GM12873 (cell line): ENCODE measurements around the gene FAM131A.

Experiments used
- TF ChIP-seq, protein P1 (sequence below): IDR thresholded peaks from 2 replicates; pipeline ENCODE4 v1.5.1; 2012; ENCODE audit warnings: low read depth, mild to moderate bottlenecking, moderate library complexity, low read length, control low read depth; ENCODE audit not compliant: insufficient read depth; ENCODE audit errors: missing control alignments

The FAM131A gene

GRCh38 chr3:184328516-184328915 lies 8.9 kb upstream of the FAM131A start:
- TF ChIP-seq, protein P1, sequence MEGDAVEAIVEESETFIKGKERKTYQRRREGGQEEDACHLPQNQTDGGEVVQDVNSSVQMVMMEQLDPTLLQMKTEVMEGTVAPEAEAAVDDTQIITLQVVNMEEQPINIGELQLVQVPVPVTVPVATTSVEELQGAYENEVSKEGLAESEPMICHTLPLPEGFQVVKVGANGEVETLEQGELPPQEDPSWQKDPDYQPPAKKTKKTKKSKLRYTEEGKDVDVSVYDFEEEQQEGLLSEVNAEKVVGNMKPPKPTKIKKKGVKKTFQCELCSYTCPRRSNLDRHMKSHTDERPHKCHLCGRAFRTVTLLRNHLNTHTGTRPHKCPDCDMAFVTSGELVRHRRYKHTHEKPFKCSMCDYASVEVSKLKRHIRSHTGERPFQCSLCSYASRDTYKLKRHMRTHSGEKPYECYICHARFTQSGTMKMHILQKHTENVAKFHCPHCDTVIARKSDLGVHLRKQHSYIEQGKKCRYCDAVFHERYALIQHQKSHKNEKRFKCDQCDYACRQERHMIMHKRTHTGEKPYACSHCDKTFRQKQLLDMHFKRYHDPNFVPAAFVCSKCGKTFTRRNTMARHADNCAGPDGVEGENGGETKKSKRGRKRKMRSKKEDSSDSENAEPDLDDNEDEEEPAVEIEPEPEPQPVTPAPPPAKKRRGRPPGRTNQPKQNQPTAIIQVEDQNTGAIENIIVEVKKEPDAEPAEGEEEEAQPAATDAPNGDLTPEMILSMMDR: no peak

DNA sequence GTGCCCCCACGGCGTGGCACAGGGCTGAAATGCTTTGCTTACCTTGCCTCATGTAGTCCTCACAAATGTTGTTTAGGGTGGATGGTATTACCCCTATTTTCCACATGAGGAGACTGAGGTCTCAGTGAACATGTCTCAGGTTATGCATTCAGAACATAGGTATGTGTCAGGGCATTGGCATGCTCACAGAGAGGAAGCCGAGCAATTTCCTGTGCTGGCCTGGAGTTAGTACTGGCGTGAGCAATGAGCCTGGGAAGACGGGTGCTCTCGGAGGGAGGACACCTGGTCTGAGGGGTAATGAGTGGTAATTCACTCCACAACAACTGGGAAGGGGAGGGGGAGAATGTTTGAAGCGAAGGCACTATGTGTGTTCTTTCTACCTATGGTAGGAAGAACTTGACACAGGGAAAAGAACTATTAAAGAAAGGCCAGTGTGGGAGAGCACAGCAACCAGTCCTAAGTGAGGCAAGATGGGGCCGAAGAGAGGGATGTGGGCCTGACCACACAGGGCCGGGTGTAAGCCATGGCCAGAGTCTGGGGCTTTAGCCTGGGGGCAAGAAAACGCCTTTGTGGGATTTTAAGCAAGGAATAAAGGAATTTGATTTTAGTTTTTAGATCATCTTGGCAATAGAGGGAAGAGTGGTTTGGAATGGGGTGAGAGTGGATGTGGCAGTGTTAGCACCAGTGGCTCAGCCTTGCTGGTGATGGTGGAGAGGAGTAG lies 4.9 kb upstream of the FAM131A start:
- TF ChIP-seq, protein P1: no peak

- TF ChIP-seq, protein P1: no peak
These were observed 4.2 kb upstream of the FAM131A start for GRCh38 chr3:184333190-184333589.

DNA sequence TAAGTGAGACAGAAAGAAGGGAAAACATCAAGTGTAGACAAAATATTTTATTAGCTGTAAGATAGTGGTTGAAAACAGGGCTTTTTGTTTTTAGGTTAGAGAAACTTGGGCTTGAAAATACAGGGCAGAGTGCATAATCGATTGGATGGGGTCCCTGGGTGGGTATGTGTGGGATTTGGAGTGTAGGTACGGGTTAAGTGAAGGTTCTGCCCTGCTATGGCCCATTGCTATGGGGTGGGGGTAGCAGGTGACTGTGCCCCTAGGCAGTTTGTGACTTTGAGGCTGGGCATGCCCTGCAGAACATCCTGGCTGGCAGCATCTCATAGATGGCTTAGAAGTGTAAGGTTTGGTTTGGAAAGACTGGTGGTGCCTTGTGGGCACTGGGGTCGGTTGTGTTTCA lies 3.7 kb upstream of the FAM131A start:
- TF ChIP-seq, protein P1: no peak

DNA sequence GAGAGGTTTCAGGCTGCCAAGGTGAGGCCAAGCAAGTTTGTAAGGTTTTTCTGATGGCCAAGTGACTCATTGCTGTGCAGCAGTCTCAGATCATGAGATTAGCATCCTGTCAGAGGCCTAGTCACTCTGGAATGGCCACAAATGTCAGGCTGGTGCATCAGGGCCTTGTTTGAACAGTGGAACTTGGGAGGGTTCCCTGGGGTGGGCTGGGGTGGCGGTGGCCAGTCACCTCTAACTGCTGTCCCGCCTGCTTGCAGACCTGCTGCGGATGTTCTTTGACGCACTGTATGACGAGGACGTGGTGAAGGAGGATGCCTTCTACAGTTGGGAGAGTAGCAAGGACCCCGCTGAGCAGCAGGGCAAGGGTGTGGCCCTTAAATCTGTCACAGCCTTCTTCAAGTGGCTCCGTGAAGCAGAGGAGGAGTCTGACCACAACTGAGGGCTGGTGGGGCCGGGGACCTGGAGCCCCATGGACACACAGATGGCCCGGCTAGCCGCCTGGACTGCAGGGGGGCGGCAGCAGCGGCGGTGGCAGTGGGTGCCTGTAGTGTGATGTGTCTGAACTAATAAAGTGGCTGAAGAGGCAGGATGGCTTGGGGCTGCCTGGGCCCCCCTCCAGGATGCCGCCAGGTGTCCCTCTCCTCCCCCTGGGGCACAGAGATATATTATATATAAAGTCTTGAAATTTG lies 2.8 kb upstream of the FAM131A start:
- TF ChIP-seq, protein P1: no peak

DNA sequence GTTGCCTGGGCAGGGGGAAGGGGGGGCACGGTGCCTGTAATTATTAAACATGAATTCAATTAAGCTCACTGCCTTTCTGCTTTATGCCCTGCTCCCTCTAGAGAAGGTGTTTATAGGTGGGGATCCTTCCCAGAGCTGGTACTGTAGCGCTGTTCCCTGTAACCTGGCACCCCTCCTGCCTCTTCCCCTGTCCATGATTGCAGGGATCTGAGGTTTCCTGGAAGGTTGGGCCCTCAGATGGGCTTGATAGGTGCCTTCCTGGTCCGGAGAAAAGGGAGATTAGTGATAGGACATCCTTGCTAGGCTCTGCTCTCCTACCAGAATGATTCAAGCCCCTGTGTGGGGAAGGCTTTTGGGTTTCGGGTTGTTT lies 2.1 kb upstream of the FAM131A start:
- TF ChIP-seq, protein P1: no peak

DNA sequence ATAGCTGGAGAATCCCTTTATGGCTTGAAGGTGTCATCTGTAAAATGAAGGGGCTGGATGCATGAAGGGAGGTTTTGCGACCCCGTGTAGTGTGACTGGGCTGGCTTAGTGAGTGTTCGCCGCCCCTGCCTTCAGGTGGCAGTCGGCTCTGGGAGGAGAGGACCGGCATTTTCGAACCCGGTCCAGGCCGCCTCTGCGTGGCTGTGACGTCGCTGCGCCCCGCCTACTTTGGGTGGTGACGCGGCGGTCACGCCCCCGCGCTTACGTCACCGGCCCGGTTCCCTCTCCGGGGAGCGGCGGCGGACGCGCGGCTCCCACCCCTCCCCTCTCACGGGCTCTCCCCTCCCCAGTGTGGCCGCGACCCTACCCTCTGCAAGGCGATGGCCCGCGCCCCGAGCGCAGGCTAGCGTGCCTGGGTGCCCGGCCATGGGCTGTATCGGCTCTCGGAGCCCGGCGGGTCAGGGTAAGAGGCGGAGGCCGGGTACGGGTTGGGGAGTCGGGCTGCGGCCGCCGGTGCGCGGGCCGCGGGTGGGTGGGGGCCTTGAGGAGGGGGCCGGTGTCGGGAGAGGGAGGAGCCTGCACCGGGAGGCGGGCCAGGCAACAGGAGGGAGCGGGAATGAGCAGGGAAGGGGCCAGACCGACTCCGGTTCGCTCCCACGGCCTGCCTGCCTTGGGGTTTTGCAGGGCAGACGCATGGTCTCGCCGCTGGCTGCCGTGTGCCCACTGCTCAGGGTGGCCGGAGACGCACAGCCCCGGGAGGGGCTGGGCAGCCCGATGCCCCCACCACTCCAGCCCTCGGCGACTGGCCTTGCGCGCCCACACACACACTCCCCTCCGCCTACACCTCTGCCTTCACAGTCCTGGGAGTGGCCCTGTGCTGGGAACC lies 1.5 kb upstream of the FAM131A start:
- TF ChIP-seq, protein P1: no peak
